ENCODE measurements around the gene PTPRD.

DNA sequence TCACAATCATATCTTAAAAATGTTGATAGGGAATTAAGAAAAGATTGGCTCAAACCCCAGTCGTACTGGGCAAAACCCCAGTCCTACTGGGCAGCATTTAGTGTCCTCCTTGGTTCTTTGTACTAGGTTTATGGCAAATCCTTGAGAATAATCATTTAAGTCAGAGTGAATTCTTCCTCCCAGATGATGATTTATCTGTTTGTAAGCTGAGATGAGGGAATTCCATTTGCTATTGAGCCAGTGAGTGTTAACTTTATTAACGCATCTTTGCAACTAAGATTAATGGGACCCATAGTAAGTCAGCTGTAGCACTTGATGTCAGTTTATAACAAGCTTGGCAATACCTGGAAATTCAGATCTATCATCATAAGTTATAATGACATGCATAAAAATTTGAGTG, 1991.4 kb downstream of the PTPRD start:
- TF ChIP-seq, protein P1, sequence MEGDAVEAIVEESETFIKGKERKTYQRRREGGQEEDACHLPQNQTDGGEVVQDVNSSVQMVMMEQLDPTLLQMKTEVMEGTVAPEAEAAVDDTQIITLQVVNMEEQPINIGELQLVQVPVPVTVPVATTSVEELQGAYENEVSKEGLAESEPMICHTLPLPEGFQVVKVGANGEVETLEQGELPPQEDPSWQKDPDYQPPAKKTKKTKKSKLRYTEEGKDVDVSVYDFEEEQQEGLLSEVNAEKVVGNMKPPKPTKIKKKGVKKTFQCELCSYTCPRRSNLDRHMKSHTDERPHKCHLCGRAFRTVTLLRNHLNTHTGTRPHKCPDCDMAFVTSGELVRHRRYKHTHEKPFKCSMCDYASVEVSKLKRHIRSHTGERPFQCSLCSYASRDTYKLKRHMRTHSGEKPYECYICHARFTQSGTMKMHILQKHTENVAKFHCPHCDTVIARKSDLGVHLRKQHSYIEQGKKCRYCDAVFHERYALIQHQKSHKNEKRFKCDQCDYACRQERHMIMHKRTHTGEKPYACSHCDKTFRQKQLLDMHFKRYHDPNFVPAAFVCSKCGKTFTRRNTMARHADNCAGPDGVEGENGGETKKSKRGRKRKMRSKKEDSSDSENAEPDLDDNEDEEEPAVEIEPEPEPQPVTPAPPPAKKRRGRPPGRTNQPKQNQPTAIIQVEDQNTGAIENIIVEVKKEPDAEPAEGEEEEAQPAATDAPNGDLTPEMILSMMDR (conservative IDR thresholded peaks at IDR 0.05; ENCODE audit: low read length), result no peak
- TF ChIP-seq EZH2phosphoT487 (IDR thresholded peaks at IDR 0.05; ENCODE audit: borderline replicate concordance, low read depth, low read length), result no peak

Data from OCI-LY7 (cell line).